Endothelial cell of umbilical vein (primary cell): ENCODE results near the gene POU2F3.

Experiments used
- EZH2 ChIP-seq: IDR thresholded peaks from 2 replicates; pipeline ENCODE4 v1.6.1; 2012; ENCODE audit warnings: borderline replicate concordance, low read depth, mild to moderate bottlenecking, moderate library complexity, low read length, inconsistent platforms; ENCODE audit not compliant: severe bottlenecking
- GATA2 ChIP-seq: IDR thresholded peaks from 2 replicates; pipeline ENCODE4 v1.7.0; 2011; ENCODE audit warnings: low read depth, mild to moderate bottlenecking, moderate library complexity, mixed read lengths, low read length; ENCODE audit not compliant: insufficient read length, insufficient read depth
- MAX ChIP-seq: IDR thresholded peaks from 2 replicates; pipeline ENCODE4 v1.6.1; 2011; ENCODE audit not compliant: insufficient read depth, insufficient read length
- POLR2A ChIP-seq: IDR thresholded peaks from 2 replicates; pipeline ENCODE4 v1.6.1; 2012; ENCODE audit warnings: low read depth, mild to moderate bottlenecking, control low read depth, low read length
- POLR2AphosphoS5 ChIP-seq: IDR thresholded peaks from 2 replicates; pipeline ENCODE4 v1.6.1; 2012; ENCODE audit warnings: low read depth, mild to moderate bottlenecking, control low read depth, low read length, moderate library complexity; ENCODE audit not compliant: insufficient read depth
- TF ChIP-seq, protein P1 (sequence below), 2 donors: IDR thresholded peaks; 1 replicate in 1 of 2; 2 replicates in 1 of 2; pipeline ENCODE4 v1.5.1; 2011; ENCODE audit warnings: low read length in 2 of 2, mild to moderate bottlenecking in 2 of 2, moderate library complexity in 2 of 2, control low read depth in 1 of 2, inconsistent platforms in 1 of 2, low read depth in 1 of 2; ENCODE audit not compliant: insufficient read depth in 1 of 2; ENCODE audit errors: extremely low read depth in 1 of 2

DNA sequence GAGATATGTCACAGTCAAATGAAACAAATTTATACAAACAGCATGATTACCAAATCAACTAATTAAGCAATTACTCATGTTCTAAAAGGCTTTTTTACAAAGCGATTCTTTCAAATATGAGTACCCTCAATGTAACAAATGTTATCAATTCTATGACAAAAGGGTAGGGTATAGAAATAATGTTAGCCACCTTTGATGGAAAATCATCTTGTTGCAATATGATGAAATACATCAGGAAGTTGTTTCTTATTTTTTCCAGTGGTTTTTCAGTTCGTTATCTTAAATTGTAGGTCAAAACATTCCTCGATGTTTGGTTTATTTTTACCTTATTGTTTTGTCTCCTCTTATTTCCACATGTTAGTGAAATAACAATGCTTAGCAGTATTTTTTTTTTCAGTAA is 102.7 kb downstream of the POU2F3 start:
- TF ChIP-seq POLR2A (no peak), GATA2 (no peak), MAX (no peak), EZH2 (no peak), POLR2AphosphoS5 (no peak)
- TF ChIP-seq, protein P1, sequence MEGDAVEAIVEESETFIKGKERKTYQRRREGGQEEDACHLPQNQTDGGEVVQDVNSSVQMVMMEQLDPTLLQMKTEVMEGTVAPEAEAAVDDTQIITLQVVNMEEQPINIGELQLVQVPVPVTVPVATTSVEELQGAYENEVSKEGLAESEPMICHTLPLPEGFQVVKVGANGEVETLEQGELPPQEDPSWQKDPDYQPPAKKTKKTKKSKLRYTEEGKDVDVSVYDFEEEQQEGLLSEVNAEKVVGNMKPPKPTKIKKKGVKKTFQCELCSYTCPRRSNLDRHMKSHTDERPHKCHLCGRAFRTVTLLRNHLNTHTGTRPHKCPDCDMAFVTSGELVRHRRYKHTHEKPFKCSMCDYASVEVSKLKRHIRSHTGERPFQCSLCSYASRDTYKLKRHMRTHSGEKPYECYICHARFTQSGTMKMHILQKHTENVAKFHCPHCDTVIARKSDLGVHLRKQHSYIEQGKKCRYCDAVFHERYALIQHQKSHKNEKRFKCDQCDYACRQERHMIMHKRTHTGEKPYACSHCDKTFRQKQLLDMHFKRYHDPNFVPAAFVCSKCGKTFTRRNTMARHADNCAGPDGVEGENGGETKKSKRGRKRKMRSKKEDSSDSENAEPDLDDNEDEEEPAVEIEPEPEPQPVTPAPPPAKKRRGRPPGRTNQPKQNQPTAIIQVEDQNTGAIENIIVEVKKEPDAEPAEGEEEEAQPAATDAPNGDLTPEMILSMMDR (IDR thresholded peaks at IDR 0.05; ENCODE audit: extremely low read depth in 1 of 2, insufficient read depth in 1 of 2, low read depth in 1 of 2, low read length in 2 of 2) = no peak
